Panc1 (cell line): ENCODE data around the gene CLEC12A. TPM values are rescaled to one million over a fixed set of nuclear protein-coding genes. Genes with fewer than 3 reads are reported as not detected.

ENCODE experiments used
- ATAC-seq: fragments of 200-7000 bp; cut with Tn5 transposase; 2 replicates; pipeline ENCODE4 v1.9.1; 2020; ENCODE audit warnings: mild to moderate bottlenecking, moderate library complexity
- BruUV-seq: library from RNA; stranded (reverse); fragments of 400-500 nt; replicated peaks from 2 replicates; lab custom pipeline; 2021; lab: Mats Ljungman, UMichigan
- CTCF ChIA-PET: fragments of 300-600 bp; sonication (Branson Sonifier 250); formaldehyde crosslinking; loops from one replicate; lab custom pipeline; 2022; ENCODE audit warnings: antibody characterized with exemption; lab: Charles Lee
- POLR2A ChIA-PET: fragments of 300-600 bp; sonication (Branson Sonifier 250); formaldehyde crosslinking; loops from one replicate; lab custom pipeline; 2022; ENCODE audit warnings: antibody characterized with exemption; lab: Charles Lee
- DNase-seq: peaks from one replicate; pipeline ENCODE4 v3.0.0-alpha.2; 2010; ENCODE audit warnings: low read depth, low spot score
- H3K27ac ChIP-seq: 2 replicates; pipeline ENCODE4 v1.5.1; 2011; ENCODE audit warnings: mild to moderate bottlenecking, low read length, inconsistent platforms
- H3K27me3 ChIP-seq: fragments of 200-500 bp; sonication (Bioruptor generic); 2 replicates; pipeline ENCODE4 v1.6.0; 2014; ENCODE audit warnings: low read length, inconsistent platforms; ENCODE audit not compliant: control insufficient read depth, insufficient read depth
- H3K36me3 ChIP-seq: fragments of 200-500 bp; sonication (Bioruptor generic); 2 replicates; pipeline ENCODE4 v1.5.1; 2014; ENCODE audit warnings: inconsistent platforms, mild to moderate bottlenecking, low read length, moderate library complexity; ENCODE audit not compliant: control insufficient read depth, insufficient read depth
- H3K4me1 ChIP-seq: 2 replicates; pipeline ENCODE4 v1.5.1; 2011; ENCODE audit warnings: inconsistent platforms, mild to moderate bottlenecking, low read length, moderate library complexity; ENCODE audit not compliant: control insufficient read depth, insufficient read depth
- H3K4me3 ChIP-seq, 2 experiments: 2 replicates each; pipeline ENCODE4 v1.5.1; 2011 to 2012; ENCODE audit warnings: low read depth in 2 of 2, low read length in 2 of 2, mild to moderate bottlenecking in 2 of 2, inconsistent platforms in 1 of 2, moderate library complexity in 1 of 2
- H3K9me3 ChIP-seq: fragments of 200-500 bp; sonication (Bioruptor generic); 2 replicates; pipeline ENCODE4 v1.5.1; 2014; ENCODE audit warnings: low read depth, mild to moderate bottlenecking, inconsistent platforms, low read length, moderate library complexity; ENCODE audit not compliant: control insufficient read depth, insufficient read depth
- POLR2AphosphoS5 ChIP-seq: IDR thresholded peaks from 2 replicates; pipeline ENCODE4 v1.6.1; 2012; ENCODE audit warnings: mild to moderate bottlenecking, low read depth, low read length, moderate library complexity
- SIN3A ChIP-seq: IDR thresholded peaks from 2 replicates; pipeline ENCODE4 v1.6.1; 2012; ENCODE audit warnings: low read depth, mild to moderate bottlenecking, low read length, moderate library complexity, borderline replicate concordance; ENCODE audit not compliant: insufficient read depth
- TCF7L2 ChIP-seq: IDR thresholded peaks from 2 replicates; pipeline ENCODE4 v1.6.1; 2011; ENCODE audit warnings: mild to moderate bottlenecking, low read depth, low read length, inconsistent platforms
- in situ Hi-C: cut with HindIII; loops from 2 replicates; pipeline ENCODE4 v1.10.0; 2016; ENCODE audit warnings: low sequenced_read_pairs, low pct_unique_long_range_greater_than_20kb
- intact Hi-C: fragments of 100-400 bp; cut with micrococcal nuclease; formaldehyde crosslinking; loops from one replicate; pipeline ENCODE4 v1.10.0; 2022; ENCODE audit not compliant: unreplicated experiment
- total RNA-seq: library from RNA; stranded (reverse); gene quantifications from one replicate; pipeline ENCODE4 v1.2.1, GENCODE V29; 2021; ENCODE audit not compliant: unreplicated experiment
- TF ChIP-seq, protein P1 (sequence below): fragments of 450-650 bp; IDR thresholded peaks from 2 replicates; pipeline ENCODE4 v1.5.1; 2017; ENCODE audit warnings: mild to moderate bottlenecking
- TF ChIP-seq, protein P2 (sequence below), 2 experiments: IDR thresholded peaks; 2 replicates each; pipeline ENCODE4 v1.6.1; 2011 to 2012; ENCODE audit warnings: low read depth in 2 of 2, control low read depth in 1 of 2, low read length in 1 of 2, mild to moderate bottlenecking in 1 of 2, moderate library complexity in 1 of 2; ENCODE audit not compliant: insufficient read depth in 1 of 2

Gene CLEC12A
- total RNA-seq, 1 experiment from 2014 or later: not detected

DNA sequence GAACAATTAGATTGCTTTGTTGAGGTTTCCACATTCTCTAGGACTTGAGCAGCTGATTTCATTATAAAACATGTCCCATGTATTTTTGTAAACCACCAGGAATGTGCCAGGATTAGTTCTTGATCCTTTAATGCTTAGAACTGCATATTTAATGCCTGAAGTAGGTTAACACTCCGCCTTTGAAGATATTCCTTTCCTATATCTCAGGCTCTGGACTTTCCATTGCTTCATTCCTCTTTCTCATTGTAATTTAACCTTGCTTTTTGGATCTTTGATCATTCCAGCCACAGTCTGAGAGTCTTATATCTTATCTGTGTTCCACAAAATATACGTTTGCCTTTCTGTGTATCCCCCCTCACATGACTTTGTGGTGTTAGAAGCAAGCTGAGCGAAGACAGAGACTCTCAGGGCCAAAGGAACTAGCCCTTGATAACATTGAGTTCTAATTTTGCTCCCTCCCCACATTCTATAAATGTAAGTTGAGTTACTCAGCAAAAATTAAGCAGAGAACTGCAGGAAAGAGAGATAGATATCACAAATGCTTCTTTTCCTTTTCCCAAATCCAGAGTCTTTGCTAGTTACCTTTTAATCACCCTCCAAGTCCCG, 30.1 kb downstream of the CLEC12A start:
- ChIA-PET POLR2A (no interaction called here), CTCF (no interaction called here)
- ATAC-seq: no peak
- no TSS peak for BruUV-seq
- in situ Hi-C loops: no loop called here
- Histone ChIP-seq H3K4me1 (no peaks in the 10 kb centered on the region), H3K36me3 (no peaks in the 10 kb centered on the region), H3K27me3 (no peaks in the 10 kb centered on the region), H3K27ac (no peak overlapping the region), H3K9me3 (no peaks in the 10 kb centered on the region), H3K4me3 (no peak overlapping the region)
- DNase-seq: no peak
- TF ChIP-seq, protein P1, sequence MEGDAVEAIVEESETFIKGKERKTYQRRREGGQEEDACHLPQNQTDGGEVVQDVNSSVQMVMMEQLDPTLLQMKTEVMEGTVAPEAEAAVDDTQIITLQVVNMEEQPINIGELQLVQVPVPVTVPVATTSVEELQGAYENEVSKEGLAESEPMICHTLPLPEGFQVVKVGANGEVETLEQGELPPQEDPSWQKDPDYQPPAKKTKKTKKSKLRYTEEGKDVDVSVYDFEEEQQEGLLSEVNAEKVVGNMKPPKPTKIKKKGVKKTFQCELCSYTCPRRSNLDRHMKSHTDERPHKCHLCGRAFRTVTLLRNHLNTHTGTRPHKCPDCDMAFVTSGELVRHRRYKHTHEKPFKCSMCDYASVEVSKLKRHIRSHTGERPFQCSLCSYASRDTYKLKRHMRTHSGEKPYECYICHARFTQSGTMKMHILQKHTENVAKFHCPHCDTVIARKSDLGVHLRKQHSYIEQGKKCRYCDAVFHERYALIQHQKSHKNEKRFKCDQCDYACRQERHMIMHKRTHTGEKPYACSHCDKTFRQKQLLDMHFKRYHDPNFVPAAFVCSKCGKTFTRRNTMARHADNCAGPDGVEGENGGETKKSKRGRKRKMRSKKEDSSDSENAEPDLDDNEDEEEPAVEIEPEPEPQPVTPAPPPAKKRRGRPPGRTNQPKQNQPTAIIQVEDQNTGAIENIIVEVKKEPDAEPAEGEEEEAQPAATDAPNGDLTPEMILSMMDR: no peak
- no peak for TF ChIP-seq TCF7L2
- TF ChIP-seq, protein P2, sequence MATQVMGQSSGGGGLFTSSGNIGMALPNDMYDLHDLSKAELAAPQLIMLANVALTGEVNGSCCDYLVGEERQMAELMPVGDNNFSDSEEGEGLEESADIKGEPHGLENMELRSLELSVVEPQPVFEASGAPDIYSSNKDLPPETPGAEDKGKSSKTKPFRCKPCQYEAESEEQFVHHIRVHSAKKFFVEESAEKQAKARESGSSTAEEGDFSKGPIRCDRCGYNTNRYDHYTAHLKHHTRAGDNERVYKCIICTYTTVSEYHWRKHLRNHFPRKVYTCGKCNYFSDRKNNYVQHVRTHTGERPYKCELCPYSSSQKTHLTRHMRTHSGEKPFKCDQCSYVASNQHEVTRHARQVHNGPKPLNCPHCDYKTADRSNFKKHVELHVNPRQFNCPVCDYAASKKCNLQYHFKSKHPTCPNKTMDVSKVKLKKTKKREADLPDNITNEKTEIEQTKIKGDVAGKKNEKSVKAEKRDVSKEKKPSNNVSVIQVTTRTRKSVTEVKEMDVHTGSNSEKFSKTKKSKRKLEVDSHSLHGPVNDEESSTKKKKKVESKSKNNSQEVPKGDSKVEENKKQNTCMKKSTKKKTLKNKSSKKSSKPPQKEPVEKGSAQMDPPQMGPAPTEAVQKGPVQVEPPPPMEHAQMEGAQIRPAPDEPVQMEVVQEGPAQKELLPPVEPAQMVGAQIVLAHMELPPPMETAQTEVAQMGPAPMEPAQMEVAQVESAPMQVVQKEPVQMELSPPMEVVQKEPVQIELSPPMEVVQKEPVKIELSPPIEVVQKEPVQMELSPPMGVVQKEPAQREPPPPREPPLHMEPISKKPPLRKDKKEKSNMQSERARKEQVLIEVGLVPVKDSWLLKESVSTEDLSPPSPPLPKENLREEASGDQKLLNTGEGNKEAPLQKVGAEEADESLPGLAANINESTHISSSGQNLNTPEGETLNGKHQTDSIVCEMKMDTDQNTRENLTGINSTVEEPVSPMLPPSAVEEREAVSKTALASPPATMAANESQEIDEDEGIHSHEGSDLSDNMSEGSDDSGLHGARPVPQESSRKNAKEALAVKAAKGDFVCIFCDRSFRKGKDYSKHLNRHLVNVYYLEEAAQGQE (IDR thresholded peaks at IDR 0.05; ENCODE audit: insufficient read depth in 1 of 2, low read depth in 2 of 2, low read length in 1 of 2): no peak
- TF ChIP-seq POLR2AphosphoS5: no peak
- TF ChIP-seq SIN3A: no peak
- intact Hi-C loops: no loop called here

DNA sequence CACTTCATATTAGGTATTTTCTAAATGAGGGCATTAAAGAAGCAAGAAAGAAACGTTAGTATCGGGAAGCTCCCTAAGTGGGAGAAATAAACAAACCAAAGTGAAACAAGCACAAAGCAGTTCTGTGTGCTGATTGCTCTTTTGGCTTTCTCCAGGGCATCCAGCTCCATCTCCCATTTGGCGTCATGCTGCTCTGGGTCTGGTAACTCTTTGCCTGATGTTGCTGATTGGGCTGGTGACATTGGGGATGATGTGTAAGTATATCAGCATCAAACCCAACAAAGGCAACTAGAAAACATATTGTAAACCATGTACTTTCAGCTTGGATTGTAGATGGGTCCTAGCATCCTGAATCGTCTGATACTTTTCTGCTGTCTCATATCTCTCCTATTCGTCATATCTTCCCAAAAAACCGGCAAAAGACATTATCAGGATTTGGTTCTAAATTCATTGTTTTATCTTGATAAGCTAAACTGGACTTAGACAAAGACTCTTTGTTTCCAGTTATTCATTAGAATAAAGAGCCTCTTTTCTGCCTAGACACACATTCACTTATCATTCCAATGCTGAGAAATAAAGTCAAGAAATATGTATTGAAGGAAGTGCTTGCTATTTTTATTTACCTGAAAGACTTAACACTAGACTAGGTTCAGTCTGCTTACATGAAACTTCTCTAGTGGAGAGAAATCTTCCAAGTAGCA, 41.6 kb downstream of the CLEC12A start:
- Histone ChIP-seq H3K4me3 (no peak overlapping the region), H3K9me3 (no peaks in the 10 kb centered on the region), H3K27me3 (no peaks in the 10 kb centered on the region; the same call in 1 of the 2 replicates), H3K4me1 (no peaks in the 10 kb centered on the region), H3K36me3 (no peaks in the 10 kb centered on the region), H3K27ac (no peak overlapping the region)
- DNase-seq: no peak
- intact Hi-C loops (loop anchor here (10.0 kb wide), 1 partner anchor 258 kb away; no protein-coding TSS in a partner anchor), in situ Hi-C loops (no loop called here)
- no peak for ATAC-seq
- CTCF ChIA-PET: no interaction called here
- TF ChIP-seq TCF7L2 (no peak), POLR2AphosphoS5 (no peak), SIN3A (no peak)
- TF ChIP-seq, protein P2 (IDR thresholded peaks at IDR 0.05; ENCODE audit: insufficient read depth in 1 of 2, low read depth in 2 of 2, low read length in 1 of 2): no peak
- TF ChIP-seq, protein P1: no peak
- POLR2A ChIA-PET: no interaction called here
- BruUV-seq: no TSS peak
